Stomach (tissue), 4 donors: ENCODE results near the gene RNF20.

Experiments
- CTCF ChIP-seq, 7 experiments: fragments of 450-650 bp in 4 of 7; fragments of 200-600 bp in 3 of 7; sonication (generic) in 3 of 7; IDR thresholded peaks; one replicate each; pipeline ENCODE4 v1.5.1; 2016 to 2019; ENCODE audit warnings: antibody characterized with exemption in 7 of 7, control low read depth in 2 of 7, mild to moderate bottlenecking in 1 of 7
- POLR2A ChIP-seq, 4 donors: fragments of 450-650 bp; IDR thresholded peaks; one replicate each; pipeline ENCODE4 v1.6.1; 2016; ENCODE audit warnings: antibody characterized with exemption in 4 of 4, control low read depth in 2 of 4, mild to moderate bottlenecking in 1 of 4, moderate library complexity in 1 of 4
- POLR2AphosphoS5 ChIP-seq, 3 donors: sonication (generic); formaldehyde crosslinking; IDR thresholded peaks; one replicate each; pipeline ENCODE4 v1.6.1; 2016; ENCODE audit warnings: antibody characterized with exemption in 3 of 3

DNA sequence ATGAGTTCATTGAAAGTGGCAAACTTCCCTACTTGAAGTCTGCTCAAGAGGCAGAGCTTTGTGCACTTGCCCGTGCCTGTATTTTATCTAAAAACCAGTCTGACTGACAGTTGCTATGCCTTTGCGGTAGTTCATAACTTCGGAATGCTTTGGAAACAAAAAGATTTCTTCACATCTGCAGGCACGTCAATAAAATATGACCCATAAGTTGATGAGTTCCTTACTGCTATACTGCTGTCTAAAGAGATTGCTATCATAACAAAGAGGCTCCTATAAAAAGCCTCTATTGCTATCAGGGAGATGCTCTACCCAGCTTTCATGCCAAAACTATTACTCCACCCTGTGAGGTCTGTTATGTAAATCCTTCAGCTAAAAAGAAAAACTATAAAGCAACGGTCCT is 25.4 kb upstream of the RNF20 start:
- TF ChIP-seq CTCF (IDR thresholded peaks at IDR 0.05) = no peak
- TF ChIP-seq POLR2A (IDR thresholded peaks at IDR 0.05) = no peak
- TF ChIP-seq POLR2AphosphoS5 (IDR thresholded peaks at IDR 0.05) = no peak
